COR-L47 (cell line): ENCODE results near the gene C9orf85.

Source experiments
- DNase-seq: peaks from one replicate; lab custom pipeline; 2025; lab: John Stamatoyannopoulos, UW

The C9orf85 gene

GRCh38 chr9:71904076-71904475 is 7.4 kb upstream of the C9orf85 start:
- DNase-seq: no peak

GRCh38 chr9:71908825-71909224 is 2.6 kb upstream of the C9orf85 start:
- no peak for DNase-seq

- DNase-seq: peak; percentile 40
These were observed 1.4 kb upstream of the C9orf85 start for GRCh38 chr9:71909887-71910649.

- DNase-seq: no peak
These were observed 784 bp upstream of the C9orf85 start for GRCh38 chr9:71910650-71911060.

- no peak for DNase-seq
These were observed 483 bp downstream of the C9orf85 start for GRCh38 chr9:71911908-71912335.

GRCh38 chr9:71915495-71915894 is 4.1 kb downstream of the C9orf85 start:
- DNase-seq: no peak

GRCh38 chr9:71916834-71917534 is 5.5 kb downstream of the C9orf85 start:
- DNase-seq: no peak

GRCh38 chr9:71918419-71918818 is 7.0 kb downstream of the C9orf85 start:
- no peak for DNase-seq

- DNase-seq: no peak
These were observed 9.2 kb downstream of the C9orf85 start for GRCh38 chr9:71920456-71921189.

GRCh38 chr9:71921190-71921814 is 9.9 kb downstream of the C9orf85 start:
- DNase-seq: no peak

- no peak for DNase-seq
These were observed 13.1 kb downstream of the C9orf85 start for GRCh38 chr9:71924576-71924975.

- DNase-seq: no peak
These were observed 14.4 kb downstream of the C9orf85 start for GRCh38 chr9:71925834-71926233.

GRCh38 chr9:71928376-71928775 is 16.9 kb downstream of the C9orf85 start:
- DNase-seq: no peak

GRCh38 chr9:71928806-71929205 is 17.4 kb downstream of the C9orf85 start:
- DNase-seq: no peak

- no peak for DNase-seq
These were observed 17.8 kb downstream of the C9orf85 start for GRCh38 chr9:71929223-71929622.

- no peak for DNase-seq
These were observed 18.5 kb downstream of the C9orf85 start for GRCh38 chr9:71929791-71930440.

- DNase-seq: no peak
These were observed 19.7 kb downstream of the C9orf85 start for GRCh38 chr9:71931166-71931565.

GRCh38 chr9:71936066-71936465 is 24.6 kb downstream of the C9orf85 start:
- DNase-seq: no peak

- DNase-seq: no peak
These were observed 25.7 kb downstream of the C9orf85 start for GRCh38 chr9:71937070-71937625.

GRCh38 chr9:71937898-71938297 is 26.5 kb downstream of the C9orf85 start:
- DNase-seq: no peak

GRCh38 chr9:71941060-71941568 is 29.7 kb downstream of the C9orf85 start:
- DNase-seq: no peak
